ENCODE data around the gene ARFGEF3. TPM values are rescaled to one million over a fixed set of nuclear protein-coding genes. Genes with fewer than 3 reads are reported as not detected.

The ARFGEF3 gene
- total RNA-seq, 5 donors from 2014 or later (not counting 1 experiment from before 2014, with no cell fraction given): 0.09 to 0.12 (median 0.10) TPM; not detected in 2

DNA sequence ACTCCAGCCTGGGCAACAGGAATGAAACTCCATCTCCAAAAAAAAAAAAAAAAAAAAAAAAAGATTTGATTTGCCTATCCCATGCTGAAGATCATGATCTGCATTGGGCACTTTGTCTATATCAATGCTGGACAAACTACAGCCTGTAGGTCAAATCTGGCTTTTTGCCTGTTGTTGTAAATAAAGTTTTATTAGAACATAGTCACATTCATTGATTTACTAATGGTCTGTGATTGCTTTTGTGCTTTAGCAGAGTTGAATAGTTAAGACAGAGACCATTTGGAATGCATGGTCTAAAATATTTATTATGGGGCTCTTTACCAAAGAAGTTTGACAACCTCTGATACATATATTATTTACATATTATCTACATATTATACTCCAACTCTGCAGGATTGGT lies 42.6 kb downstream of the ARFGEF3 start:
- ATAC-seq (replicated peaks in 1 of 4) (no peak), DNase-seq (no peak)
- H3K9me3 Mint-ChIP-seq: no peaks in the 10 kb centered on the region
- H3K36me3 Mint-ChIP-seq: no peaks in the 10 kb centered on the region
- Histone ChIP-seq H3K36me3 (ENCODE audit: control insufficient read depth in 2 of 2, extremely low read depth in 1 of 2, insufficient read depth in 1 of 2, low read length in 1 of 2) (no peaks in the 10 kb centered on the region), H3K27ac (ENCODE audit: low read length) (no peak overlapping the region), H3K4me1 (ENCODE audit: control insufficient read depth in 1 of 2, extremely low read depth in 1 of 2, insufficient read depth in 2 of 2, low read length in 2 of 2) (no peaks in the 10 kb centered on the region), H3K27me3 (replicated peaks in 1 of 2; ENCODE audit: control insufficient read depth in 2 of 2, extremely low read depth in 1 of 2, insufficient read depth in 2 of 2, low read length in 1 of 2) (peaks cover 3 to 5% of the 10 kb centered on the region in 2 experiments), H3K4me3 (ENCODE audit: control insufficient read depth in 1 of 2, extremely low read depth in 1 of 2, low read length in 1 of 2) (no peak overlapping the region), H3K9me3 (no peaks in the 10 kb centered on the region)
- H3K27me3 Mint-ChIP-seq: peaks cover 19 to 23% of the 10 kb centered on the region in 2 donors
- H3K4me3 Mint-ChIP-seq: no peak overlapping the region
- no peak overlapping the region for H3K27ac Mint-ChIP-seq
- CTCF ChIA-PET: no interaction called here
- POLR2A ChIA-PET: no interaction called here
- no peaks in the 10 kb centered on the region for H3K4me1 Mint-ChIP-seq

DNA sequence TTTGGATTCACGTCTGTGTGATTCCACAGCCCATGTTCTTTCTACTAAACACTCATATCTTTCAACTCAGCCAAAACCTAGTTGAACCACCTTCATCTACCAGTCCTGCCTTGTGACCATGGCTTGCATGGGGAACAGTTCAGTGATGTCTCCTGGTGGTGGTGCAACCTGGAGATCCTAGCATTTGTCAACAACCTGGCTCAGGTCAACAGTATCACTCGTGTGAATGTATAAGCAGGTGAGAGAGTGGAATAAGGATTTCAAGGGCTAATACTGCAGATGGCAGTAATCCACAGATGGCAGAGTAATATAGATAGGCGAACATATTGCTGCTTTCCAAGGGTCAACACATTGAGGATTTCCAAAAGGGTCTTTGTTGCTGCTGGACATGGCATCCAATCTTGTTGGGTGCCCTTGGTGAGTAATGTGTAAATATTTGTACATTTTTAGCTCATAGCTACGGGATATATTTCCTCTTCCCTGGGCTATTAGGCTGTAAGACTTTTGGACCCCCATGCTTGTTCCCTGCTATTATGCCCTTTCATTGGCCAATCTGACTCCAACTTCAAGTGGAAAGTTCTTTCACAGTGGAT lies 43.1 kb downstream of the ARFGEF3 start:
- Mint-ChIP-seq H3K4me1 (no peaks in the 10 kb centered on the region), H3K9me3 (no peaks in the 10 kb centered on the region), H3K27ac (no peak overlapping the region), H3K27me3 (peaks cover 16 to 26% of the 10 kb centered on the region in 2 donors), H3K36me3 (no peaks in the 10 kb centered on the region), H3K4me3 (no peak overlapping the region)
- Histone ChIP-seq H3K4me1 (ENCODE audit: control insufficient read depth in 1 of 2, extremely low read depth in 1 of 2, insufficient read depth in 2 of 2, low read length in 2 of 2) (no peaks in the 10 kb centered on the region), H3K9me3 (no peaks in the 10 kb centered on the region), H3K27me3 (replicated peaks in 1 of 2; ENCODE audit: control insufficient read depth in 2 of 2, extremely low read depth in 1 of 2, insufficient read depth in 2 of 2, low read length in 1 of 2) (peaks cover 3 to 5% of the 10 kb centered on the region in 2 experiments), H3K36me3 (ENCODE audit: control insufficient read depth in 2 of 2, extremely low read depth in 1 of 2, insufficient read depth in 1 of 2, low read length in 1 of 2) (no peaks in the 10 kb centered on the region), H3K27ac (ENCODE audit: low read length) (no peak overlapping the region), H3K4me3 (ENCODE audit: control insufficient read depth in 1 of 2, extremely low read depth in 1 of 2, low read length in 1 of 2) (no peak overlapping the region)
- CTCF ChIA-PET: no interaction called here
- no peak for ATAC-seq (replicated peaks in 1 of 4)
- POLR2A ChIA-PET: no interaction called here
- no peak for DNase-seq
- WGBS (ENCODE audit: insufficient coverage): 64% methylated on average over 2 of the region's 4 CpGs

DNA sequence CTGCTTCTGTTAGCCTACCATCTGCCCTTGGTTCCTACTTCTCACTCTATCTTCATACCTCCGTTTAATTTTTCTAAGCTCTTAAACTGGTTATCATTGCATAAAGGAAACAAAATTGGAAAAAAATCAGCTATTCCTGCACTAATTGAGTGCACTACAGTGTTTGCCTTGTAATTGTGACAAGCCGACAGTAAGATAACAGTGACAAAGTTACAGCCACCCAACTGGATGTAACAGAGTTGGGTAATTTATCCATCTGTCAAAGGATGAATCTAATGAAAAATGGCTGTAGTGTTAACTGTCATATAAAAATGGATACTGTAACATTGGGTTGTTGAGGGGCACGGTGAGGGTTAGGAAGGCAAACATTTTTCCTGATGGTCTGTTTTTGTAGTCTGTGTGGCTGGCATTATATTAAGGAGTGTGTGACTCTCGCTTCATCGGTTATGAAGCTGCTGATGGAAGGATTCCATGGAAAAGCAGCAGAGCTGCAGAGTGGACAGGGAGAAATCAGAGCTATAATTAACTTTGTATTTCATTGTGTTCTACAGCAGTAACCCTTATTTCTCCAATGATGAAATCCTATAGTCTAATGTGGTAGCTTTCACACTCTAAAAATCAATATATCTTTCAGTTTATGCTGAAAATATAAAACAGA lies 43.8 kb downstream of the ARFGEF3 start:
- H3K27ac Mint-ChIP-seq: no peak overlapping the region
- CTCF ChIA-PET: interaction anchor here in 1 of 2 donors (0.6 kb wide), 1 partner anchor 178 kb away, joined by 3 read pairs; no protein-coding TSS in a partner anchor
- no peaks in the 10 kb centered on the region for H3K36me3 Mint-ChIP-seq

DNA sequence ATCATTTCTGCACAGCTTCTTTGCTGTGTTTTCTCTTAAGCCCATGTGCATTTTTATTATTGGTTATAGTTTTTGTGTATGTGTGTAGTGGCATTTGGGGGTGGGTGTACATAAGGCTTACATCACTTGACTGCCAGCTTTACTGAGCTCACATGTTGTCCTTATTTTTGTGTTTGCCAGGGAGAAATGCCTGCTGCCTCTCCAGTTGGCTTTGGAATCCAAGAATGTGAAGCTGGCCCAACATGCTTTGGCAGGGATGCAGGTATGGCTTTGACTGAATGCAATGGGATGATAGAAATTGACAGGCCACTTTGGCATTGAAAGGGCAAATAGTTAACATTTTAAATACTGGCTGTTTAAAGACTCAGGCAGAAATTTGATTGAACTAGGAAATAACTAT lies 45.1 kb downstream of the ARFGEF3 start:
- H3K4me1 Mint-ChIP-seq: no peaks in the 10 kb centered on the region

More for the DNA sequence above, 43.8 kb downstream of the ARFGEF3 start:
- Mint-ChIP-seq H3K4me3 (no peak overlapping the region), H3K27me3 (peaks cover 14 to 23% of the 10 kb centered on the region in 2 donors), H3K9me3 (no peaks in the 10 kb centered on the region), H3K4me1 (no peaks in the 10 kb centered on the region)
- 88% methylated on average over 3 of the region's 5 CpGs for WGBS (ENCODE audit: insufficient coverage)
- Histone ChIP-seq H3K4me1 (ENCODE audit: control insufficient read depth in 1 of 2, extremely low read depth in 1 of 2, insufficient read depth in 2 of 2, low read length in 2 of 2) (no peaks in the 10 kb centered on the region), H3K36me3 (ENCODE audit: control insufficient read depth in 2 of 2, extremely low read depth in 1 of 2, insufficient read depth in 1 of 2, low read length in 1 of 2) (no peaks in the 10 kb centered on the region), H3K27ac (ENCODE audit: low read length) (no peak overlapping the region), H3K4me3 (ENCODE audit: control insufficient read depth in 1 of 2, extremely low read depth in 1 of 2, low read length in 1 of 2) (no peak overlapping the region), H3K27me3 (replicated peaks in 1 of 2; ENCODE audit: control insufficient read depth in 2 of 2, extremely low read depth in 1 of 2, insufficient read depth in 2 of 2, low read length in 1 of 2) (peaks cover 3 to 5% of the 10 kb centered on the region in 2 experiments), H3K9me3 (no peaks in the 10 kb centered on the region)
- POLR2A ChIA-PET: no interaction called here
- ATAC-seq (replicated peaks in 1 of 4) (no peak), DNase-seq (no peak)

DNA sequence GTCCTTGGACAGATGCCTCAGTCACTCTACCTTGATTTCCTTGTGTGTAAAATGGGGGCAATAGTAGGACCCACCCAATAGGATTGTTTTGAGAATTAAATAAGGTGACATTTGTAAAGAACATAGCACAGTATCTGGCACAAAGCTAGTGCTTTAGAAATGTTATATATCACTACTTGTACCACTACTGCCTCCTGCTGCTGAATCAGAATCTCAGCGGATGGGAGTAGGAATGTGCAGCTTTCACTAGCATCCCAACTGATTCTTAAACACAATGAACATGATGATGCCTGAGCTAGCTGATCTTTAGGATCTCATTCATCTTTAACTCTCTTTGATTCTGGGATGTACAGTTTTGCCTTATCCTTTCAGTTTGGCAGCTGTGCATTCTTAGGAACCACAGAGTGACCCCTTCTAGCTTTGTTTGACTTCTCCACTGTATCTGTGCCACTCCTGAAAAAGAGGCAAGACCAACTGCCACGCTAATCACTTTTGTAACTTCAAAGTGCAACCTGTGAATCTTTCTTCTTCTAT lies 49.4 kb downstream of the ARFGEF3 start:
- H3K9me3 ChIP-seq: no peaks in the 10 kb centered on the region
- peaks cover 0 to 3% of the 10 kb centered on the region in 2 experiments for H3K27me3 ChIP-seq (replicated peaks in 1 of 2; ENCODE audit: control insufficient read depth in 2 of 2, extremely low read depth in 1 of 2, insufficient read depth in 2 of 2, low read length in 1 of 2)
- no peak overlapping the region for H3K4me3 ChIP-seq (ENCODE audit: control insufficient read depth in 1 of 2, extremely low read depth in 1 of 2, low read length in 1 of 2)
- ATAC-seq (replicated peaks in 1 of 4) (no peak), DNase-seq (no peak)
- WGBS (ENCODE audit: insufficient coverage): no CpG with 5 or more reads among the region's 2 CpGs
- H3K36me3 ChIP-seq (ENCODE audit: control insufficient read depth in 2 of 2, extremely low read depth in 1 of 2, insufficient read depth in 1 of 2, low read length in 1 of 2): no peaks in the 10 kb centered on the region
- ChIA-PET POLR2A (no interaction called here), CTCF (interaction anchor here in 1 of 2 donors (0.6 to 1.2 kb wide), 2 partner anchors 95 to 190 kb away, joined by 3 to 5 read pairs; no protein-coding TSS in a partner anchor)
- H3K4me1 ChIP-seq (ENCODE audit: control insufficient read depth in 1 of 2, extremely low read depth in 1 of 2, insufficient read depth in 2 of 2, low read length in 2 of 2): no peaks in the 10 kb centered on the region
- Mint-ChIP-seq H3K27me3 (peaks cover 22 to 26% of the 10 kb centered on the region in 2 donors), H3K4me3 (no peak overlapping the region), H3K9me3 (no peaks in the 10 kb centered on the region), H3K27ac (no peak overlapping the region), H3K36me3 (no peaks in the 10 kb centered on the region), H3K4me1 (no peaks in the 10 kb centered on the region)
- H3K27ac ChIP-seq (ENCODE audit: low read length): no peak overlapping the region

More for the DNA sequence above, 45.1 kb downstream of the ARFGEF3 start:
- H3K27ac Mint-ChIP-seq: no peak overlapping the region
- peaks cover 15 to 17% of the 10 kb centered on the region in 2 donors for H3K27me3 Mint-ChIP-seq
- ChIA-PET CTCF (no interaction called here), POLR2A (no interaction called here)
- no peaks in the 10 kb centered on the region for H3K36me3 Mint-ChIP-seq
- Histone ChIP-seq H3K4me3 (ENCODE audit: control insufficient read depth in 1 of 2, extremely low read depth in 1 of 2, low read length in 1 of 2) (no peak overlapping the region), H3K27ac (ENCODE audit: low read length) (no peak overlapping the region), H3K4me1 (ENCODE audit: control insufficient read depth in 1 of 2, extremely low read depth in 1 of 2, insufficient read depth in 2 of 2, low read length in 2 of 2) (no peaks in the 10 kb centered on the region), H3K36me3 (ENCODE audit: control insufficient read depth in 2 of 2, extremely low read depth in 1 of 2, insufficient read depth in 1 of 2, low read length in 1 of 2) (no peaks in the 10 kb centered on the region), H3K27me3 (replicated peaks in 1 of 2; ENCODE audit: control insufficient read depth in 2 of 2, extremely low read depth in 1 of 2, insufficient read depth in 2 of 2, low read length in 1 of 2) (peaks cover 3 to 5% of the 10 kb centered on the region in 2 experiments), H3K9me3 (no peaks in the 10 kb centered on the region)
- ATAC-seq (replicated peaks in 1 of 4) (no peak), DNase-seq (no peak)
- H3K9me3 Mint-ChIP-seq: no peaks in the 10 kb centered on the region
- H3K4me3 Mint-ChIP-seq: no peak overlapping the region

DNA sequence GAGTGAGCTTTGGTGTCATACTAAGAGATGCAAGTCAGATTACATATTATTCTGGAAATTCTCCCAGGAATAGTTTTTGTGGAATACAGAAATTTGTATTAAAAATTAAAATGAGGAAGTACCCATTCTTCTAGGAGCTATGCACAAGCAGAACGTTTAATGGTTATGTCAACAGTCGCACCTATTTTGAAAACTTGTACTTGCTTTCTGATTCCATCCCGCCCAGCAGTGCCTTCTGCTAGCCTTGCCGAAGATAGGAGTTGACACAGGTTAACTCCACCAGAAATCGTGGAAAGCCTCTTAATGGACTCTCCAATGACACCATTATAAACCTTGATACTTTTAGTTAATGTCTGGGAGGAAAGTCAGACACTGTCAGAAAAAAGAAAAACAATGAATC lies 49.9 kb downstream of the ARFGEF3 start:
- no peak for ATAC-seq (replicated peaks in 1 of 4)
- no peak overlapping the region for H3K4me3 ChIP-seq (ENCODE audit: control insufficient read depth in 1 of 2, extremely low read depth in 1 of 2, low read length in 1 of 2)
- Mint-ChIP-seq H3K27ac (no peak overlapping the region), H3K4me3 (no peak overlapping the region), H3K36me3 (no peaks in the 10 kb centered on the region), H3K27me3 (peaks cover 23 to 25% of the 10 kb centered on the region in 2 donors), H3K4me1 (no peaks in the 10 kb centered on the region), H3K9me3 (no peaks in the 10 kb centered on the region)
- ChIA-PET CTCF (interaction anchor here in 1 of 2 donors (0.6 to 1.2 kb wide), 2 partner anchors 95 to 190 kb away, joined by 3 to 5 read pairs; no protein-coding TSS in a partner anchor), POLR2A (no interaction called here)
- no peaks in the 10 kb centered on the region for H3K9me3 ChIP-seq
- no peaks in the 10 kb centered on the region for H3K36me3 ChIP-seq (ENCODE audit: control insufficient read depth in 2 of 2, extremely low read depth in 1 of 2, insufficient read depth in 1 of 2, low read length in 1 of 2)
- H3K4me1 ChIP-seq (ENCODE audit: control insufficient read depth in 1 of 2, extremely low read depth in 1 of 2, insufficient read depth in 2 of 2, low read length in 2 of 2): no peaks in the 10 kb centered on the region
- no peak for DNase-seq
- peaks cover 0 to 3% of the 10 kb centered on the region in 2 experiments for H3K27me3 ChIP-seq (replicated peaks in 1 of 2; ENCODE audit: control insufficient read depth in 2 of 2, extremely low read depth in 1 of 2, insufficient read depth in 2 of 2, low read length in 1 of 2)
- 65% methylated on average over 4 of the region's 5 CpGs for whole genome bisulfite sequencing (ENCODE audit: insufficient coverage)
- H3K27ac ChIP-seq (ENCODE audit: low read length): no peak overlapping the region
